ENCODE data around the gene GLRA2. TPM values are rescaled to one million over a fixed set of nuclear protein-coding genes. Genes with fewer than 3 reads are reported as not detected.

Gene GLRA2
- total RNA-seq, 1 experiment from 2014 or later, result not detected

GRCh38 chrX:14554131-14554715 is 24.9 kb downstream of the GLRA2 start:
- no peak for ATAC-seq
- H3K36me3 ChIP-seq (ENCODE audit: control insufficient read depth, insufficient read depth, low read length), result no peaks in the 10 kb centered on the region
- intact Hi-C loops (cut with micrococcal nuclease; ENCODE audit: unreplicated experiment), result no loop called here
- H3K4me1 ChIP-seq (ENCODE audit: control insufficient read depth, insufficient read depth, low read length), result no peaks in the 10 kb centered on the region
- TF ChIP-seq CTCF (IDR thresholded peaks at IDR 0.05) (no peak), TCF7L2 (IDR thresholded peaks at IDR 0.05; ENCODE audit: low read depth, low read length) (no peak), REST (IDR thresholded peaks at IDR 0.05; ENCODE audit: insufficient read depth in 1 of 2, low read depth in 2 of 2, low read length in 1 of 2) (no peak), SIN3A (IDR thresholded peaks at IDR 0.05; ENCODE audit: borderline replicate concordance, insufficient read depth, low read depth, low read length) (no peak), POLR2AphosphoS5 (IDR thresholded peaks at IDR 0.05; ENCODE audit: low read depth, low read length) (no peak)
- no peak for DNase-seq (ENCODE audit: low read depth, low spot score)
- POLR2A ChIA-PET, result no interaction called here
- in situ Hi-C loops (cut with HindIII; ENCODE audit: low pct_unique_long_range_greater_than_20kb, low sequenced_read_pairs), result no loop called here
- H3K27me3 ChIP-seq (ENCODE audit: control insufficient read depth, insufficient read depth, low read length), result no peaks in the 10 kb centered on the region
- no TSS peak for BruUV-seq (replicated peaks)
- CTCF ChIA-PET, result no interaction called here
- no peaks in the 10 kb centered on the region for H3K9me3 ChIP-seq (ENCODE audit: control insufficient read depth, insufficient read depth, low read depth, low read length)
- no peak overlapping the region for H3K27ac ChIP-seq (ENCODE audit: low read length)
- no peak overlapping the region for H3K4me3 ChIP-seq (ENCODE audit: low read depth in 2 of 2, low read length in 2 of 2)

- H3K9me3 ChIP-seq (ENCODE audit: control insufficient read depth, insufficient read depth, low read depth, low read length), result no peaks in the 10 kb centered on the region
- intact Hi-C loops (cut with micrococcal nuclease; ENCODE audit: unreplicated experiment), result no loop called here
- CTCF ChIA-PET, result no interaction called here
Observed at GRCh38 chrX:14564058-14564457, 34.7 kb downstream of the GLRA2 start.

More at GRCh38 chrX:14564058-14564457, 34.7 kb downstream of the GLRA2 start:
- no peaks in the 10 kb centered on the region for H3K27me3 ChIP-seq (ENCODE audit: control insufficient read depth, insufficient read depth, low read length)
- no TSS peak for BruUV-seq (replicated peaks)
- no peak overlapping the region for H3K27ac ChIP-seq (ENCODE audit: low read length)
- H3K4me1 ChIP-seq (ENCODE audit: control insufficient read depth, insufficient read depth, low read length), result no peaks in the 10 kb centered on the region
- no peak for ATAC-seq
- TF ChIP-seq REST (IDR thresholded peaks at IDR 0.05; ENCODE audit: insufficient read depth in 1 of 2, low read depth in 2 of 2, low read length in 1 of 2), result no peak
- TF ChIP-seq CTCF (IDR thresholded peaks at IDR 0.05), result no peak
- no peak for TF ChIP-seq POLR2AphosphoS5 (IDR thresholded peaks at IDR 0.05; ENCODE audit: low read depth, low read length)
- TF ChIP-seq SIN3A (IDR thresholded peaks at IDR 0.05; ENCODE audit: borderline replicate concordance, insufficient read depth, low read depth, low read length), result no peak
- no peak for TF ChIP-seq TCF7L2 (IDR thresholded peaks at IDR 0.05; ENCODE audit: low read depth, low read length)
- H3K4me3 ChIP-seq (ENCODE audit: low read depth in 2 of 2, low read length in 2 of 2), result no peak overlapping the region
- no peaks in the 10 kb centered on the region for H3K36me3 ChIP-seq (ENCODE audit: control insufficient read depth, insufficient read depth, low read length)
- in situ Hi-C loops (cut with HindIII; ENCODE audit: low pct_unique_long_range_greater_than_20kb, low sequenced_read_pairs), result no loop called here
- DNase-seq (ENCODE audit: low read depth, low spot score), result no peak
- POLR2A ChIA-PET, result no interaction called here

Measured in Panc1 (cell line).